Sigmoid colon (tissue), 4 donors: ENCODE data around the gene MYEOV.

Experiments
- CTCF ChIP-seq, 4 experiments: fragments of 450-650 bp in 3 of 4; fragments of 200-600 bp in 1 of 4; IDR thresholded peaks; one replicate each; pipeline ENCODE4 v1.5.1; 2016 to 2019; ENCODE audit warnings: antibody characterized with exemption in 4 of 4, mild to moderate bottlenecking in 3 of 4, moderate library complexity in 2 of 4
- EP300 ChIP-seq, 4 donors: sonication (generic); formaldehyde crosslinking; IDR thresholded peaks; one replicate each; pipeline ENCODE4 v1.6.1; 2017; ENCODE audit warnings: antibody characterized with exemption in 4 of 4
- POLR2A ChIP-seq, 2 donors: fragments of 450-650 bp; IDR thresholded peaks; one replicate each; pipeline ENCODE4 v1.6.1; 2016; ENCODE audit warnings: antibody characterized with exemption in 2 of 2, mild to moderate bottlenecking in 2 of 2, moderate library complexity in 2 of 2
- POLR2AphosphoS5 ChIP-seq, 4 donors: sonication (generic); formaldehyde crosslinking; IDR thresholded peaks; one replicate each; pipeline ENCODE4 v1.6.1; 2017; ENCODE audit warnings: antibody characterized with exemption in 4 of 4

GRCh38 chr11:69327741-69328191 lies 33.8 kb downstream of the MYEOV start:
- TF ChIP-seq POLR2AphosphoS5 (IDR thresholded peaks at IDR 0.05) = no peak
- no peak for TF ChIP-seq POLR2A (IDR thresholded peaks at IDR 0.05)
- no peak for TF ChIP-seq EP300 (IDR thresholded peaks at IDR 0.05)
- TF ChIP-seq CTCF (IDR thresholded peaks at IDR 0.05) = no peak
